ENCODE measurements around the gene WNT7B. TPM values are rescaled to one million over a fixed set of nuclear protein-coding genes. Genes with fewer than 3 reads are reported as not detected.
A peak's percentile ranks its signal among the peaks of the same experiment; 100 is the strongest.

The WNT7B gene
- total RNA-seq, 1 experiment from 2014 or later, result 66.9 TPM

DNA sequence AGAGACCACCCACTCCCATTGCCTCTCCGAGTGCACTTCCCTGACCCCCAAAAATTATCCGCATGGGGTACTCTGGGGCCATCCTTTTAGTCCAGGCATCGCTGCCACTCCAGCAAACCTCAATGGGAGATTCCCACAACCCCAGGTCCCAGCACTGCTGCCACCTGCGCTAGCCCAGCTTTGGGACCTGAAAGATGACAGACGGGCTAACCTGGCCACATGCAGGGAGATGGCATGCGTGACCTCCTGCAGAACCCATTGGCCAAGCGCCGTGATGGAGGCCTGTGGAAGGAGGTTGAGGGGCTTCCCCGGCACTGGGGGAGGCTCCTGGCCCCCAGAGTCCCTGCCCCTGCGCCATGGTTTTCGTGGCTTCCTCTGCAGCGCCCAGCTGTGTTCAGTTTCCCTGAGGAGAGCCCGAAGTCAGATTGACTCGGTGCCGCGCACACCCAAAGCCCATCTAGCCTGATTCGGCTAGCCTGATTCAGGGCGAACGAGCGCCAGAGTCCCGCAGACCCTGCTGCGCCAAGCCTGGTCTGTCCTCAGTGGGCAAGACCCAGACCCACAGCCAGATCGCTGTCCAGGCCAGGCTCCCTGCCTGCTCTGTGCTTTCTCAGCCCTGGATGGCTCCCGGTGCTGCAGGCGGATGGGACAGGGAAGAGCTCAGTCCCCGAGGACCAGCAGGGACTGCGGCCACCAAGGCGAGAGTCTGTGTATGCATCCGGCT lies 751 bp upstream of the WNT7B start:
- no peak overlapping the region for H2AFZ ChIP-seq
- H3K4me2 ChIP-seq, result peak overlapping the region; percentile 93
- H3K36me3 ChIP-seq (ENCODE audit: low read depth), result no peaks in the 10 kb centered on the region
- no peak for TF ChIP-seq EZH2 (IDR thresholded peaks at IDR 0.05; ENCODE audit: low read depth)
- TF ChIP-seq, protein P1, sequence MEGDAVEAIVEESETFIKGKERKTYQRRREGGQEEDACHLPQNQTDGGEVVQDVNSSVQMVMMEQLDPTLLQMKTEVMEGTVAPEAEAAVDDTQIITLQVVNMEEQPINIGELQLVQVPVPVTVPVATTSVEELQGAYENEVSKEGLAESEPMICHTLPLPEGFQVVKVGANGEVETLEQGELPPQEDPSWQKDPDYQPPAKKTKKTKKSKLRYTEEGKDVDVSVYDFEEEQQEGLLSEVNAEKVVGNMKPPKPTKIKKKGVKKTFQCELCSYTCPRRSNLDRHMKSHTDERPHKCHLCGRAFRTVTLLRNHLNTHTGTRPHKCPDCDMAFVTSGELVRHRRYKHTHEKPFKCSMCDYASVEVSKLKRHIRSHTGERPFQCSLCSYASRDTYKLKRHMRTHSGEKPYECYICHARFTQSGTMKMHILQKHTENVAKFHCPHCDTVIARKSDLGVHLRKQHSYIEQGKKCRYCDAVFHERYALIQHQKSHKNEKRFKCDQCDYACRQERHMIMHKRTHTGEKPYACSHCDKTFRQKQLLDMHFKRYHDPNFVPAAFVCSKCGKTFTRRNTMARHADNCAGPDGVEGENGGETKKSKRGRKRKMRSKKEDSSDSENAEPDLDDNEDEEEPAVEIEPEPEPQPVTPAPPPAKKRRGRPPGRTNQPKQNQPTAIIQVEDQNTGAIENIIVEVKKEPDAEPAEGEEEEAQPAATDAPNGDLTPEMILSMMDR (conservative IDR thresholded peaks at IDR 0.05), result no peak
- H3K27me3 ChIP-seq (ENCODE audit: insufficient read depth, low read depth), result no peaks in the 10 kb centered on the region
- POLR2A ChIA-PET (ENCODE audit: unreplicated experiment), result interaction anchor here (0.6 to 0.7 kb wide), 4 partner anchors 74 to 554 kb away, joined by 3 to 16 read pairs (median 6); no protein-coding TSS in a partner anchor
- intact Hi-C loops (cut with micrococcal nuclease; ENCODE audit: unreplicated experiment), result loop anchor here (1.0 kb wide), 1 partner anchor 58 kb away; no protein-coding TSS in a partner anchor
- H4K20me1 ChIP-seq (ENCODE audit: insufficient read depth), result peaks cover 27% of the 10 kb centered on the region
- no TSS peak for BruUV-seq (replicated peaks)
- no peaks in the 10 kb centered on the region for H3K9me2 ChIP-seq (ENCODE audit: insufficient read depth)
- H3K79me2 ChIP-seq (ENCODE audit: low read depth), result peaks cover 42% of the 10 kb centered on the region
- H3K4me1 ChIP-seq (replicated peaks; ENCODE audit: insufficient read depth), result peaks cover 36% of the 10 kb centered on the region
- CTCF ChIA-PET, result interaction anchor here (0.6 to 1.0 kb wide), 4 partner anchors 42 to 241 kb away, joined by 5 to 14 read pairs (median 7); no protein-coding TSS in a partner anchor
- H3F3A ChIP-seq (ENCODE audit: insufficient read depth, low read depth), result peaks cover 65% of the 10 kb centered on the region
- H3K9me3 ChIP-seq (ENCODE audit: insufficient read depth, low read depth), result no peaks in the 10 kb centered on the region
- no peak for DNase-seq
- no peak overlapping the region for H3K27ac ChIP-seq
- H3K4me3 ChIP-seq, result peak overlapping the region; percentile 99; the same call in 1 of the 2 replicates

DNA sequence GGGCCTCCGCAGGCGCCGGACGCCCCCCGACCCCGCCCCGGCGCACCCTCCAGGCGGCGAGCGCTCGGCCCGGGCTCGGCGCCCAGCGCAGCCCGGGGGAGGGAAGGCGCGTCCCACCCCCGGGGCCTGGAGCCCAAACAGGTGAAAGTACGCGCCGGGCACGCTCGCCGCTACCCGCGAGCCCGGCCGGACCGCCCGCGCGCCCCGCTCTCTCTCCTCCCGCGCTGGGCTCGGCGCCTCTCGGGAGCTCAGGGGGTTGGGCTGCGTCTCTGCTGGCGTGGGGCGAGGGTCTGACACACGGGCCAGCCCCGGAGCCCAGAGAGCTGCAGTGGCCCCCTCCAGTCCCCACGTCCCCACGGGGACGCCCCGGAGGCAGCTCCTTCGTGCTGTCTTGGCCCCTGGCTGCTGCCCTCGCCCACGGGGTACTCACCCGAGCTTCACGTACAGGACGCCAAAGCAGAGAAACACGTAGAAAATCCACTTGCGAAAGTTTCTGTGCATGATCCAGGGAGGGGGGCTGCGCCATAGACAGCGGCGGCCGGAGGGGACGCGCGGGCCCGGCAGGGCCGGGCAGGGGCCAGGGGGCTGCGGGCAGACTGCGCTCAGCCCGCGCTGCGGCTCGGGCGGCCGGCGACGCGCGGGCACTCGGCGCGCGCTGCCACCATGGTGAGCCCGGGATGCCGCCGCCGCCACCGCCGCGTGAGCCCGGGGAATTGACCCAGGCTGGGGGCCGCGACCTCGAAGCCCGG lies 534 bp downstream of the WNT7B start:
- Histone ChIP-seq H3K9me2 (ENCODE audit: insufficient read depth) (no peaks in the 10 kb centered on the region), H3K9me3 (ENCODE audit: insufficient read depth, low read depth) (no peaks in the 10 kb centered on the region), H4K20me1 (ENCODE audit: insufficient read depth) (peaks cover 34% of the 10 kb centered on the region), H3K4me3 (peak overlapping the region; percentile 99), H3K27ac (no peak overlapping the region), H3K79me2 (ENCODE audit: low read depth) (peaks cover 50% of the 10 kb centered on the region), H3K4me1 (replicated peaks; ENCODE audit: insufficient read depth) (peaks cover 36% of the 10 kb centered on the region), H2AFZ (peak overlapping the region; percentile 85), H3K27me3 (ENCODE audit: insufficient read depth, low read depth) (no peaks in the 10 kb centered on the region), H3K36me3 (ENCODE audit: low read depth) (no peaks in the 10 kb centered on the region), H3F3A (ENCODE audit: insufficient read depth, low read depth) (peaks cover 61% of the 10 kb centered on the region), H3K4me2 (peak overlapping the region; percentile 93)
- intact Hi-C loops (cut with micrococcal nuclease; ENCODE audit: unreplicated experiment), result loop anchor here (1.0 kb wide), 1 partner anchor 57 kb away; no protein-coding TSS in a partner anchor
- no peak for TF ChIP-seq EZH2 (IDR thresholded peaks at IDR 0.05; ENCODE audit: low read depth)
- TF ChIP-seq, protein P1 (conservative IDR thresholded peaks at IDR 0.05), result no peak
- BruUV-seq (replicated peaks), result TSS peak; percentile 49
- ChIA-PET CTCF (interaction anchor here (0.6 to 1.0 kb wide), 7 partner anchors 41 to 760 kb away, joined by 3 to 14 read pairs (median 7); no protein-coding TSS in a partner anchor), POLR2A (ENCODE audit: unreplicated experiment) (interaction anchor here (0.6 kb wide), 6 partner anchors 57 to 338 kb away, joined by 3 to 15 read pairs (median 8); no protein-coding TSS in a partner anchor)
- no peak for DNase-seq

Measured in PC-9 (cell line).